GM20431 (cell line): ENCODE results near the gene ZNF205.

Experiments
- in situ Hi-C: fragments of 300-500 bp; cut with MseI, MboI; formaldehyde crosslinking; loops from one replicate; pipeline ENCODE4 v1.15.0; 2020; ENCODE audit warnings: low sequenced_read_pairs; ENCODE audit not compliant: unreplicated experiment

The ZNF205 gene

DNA sequence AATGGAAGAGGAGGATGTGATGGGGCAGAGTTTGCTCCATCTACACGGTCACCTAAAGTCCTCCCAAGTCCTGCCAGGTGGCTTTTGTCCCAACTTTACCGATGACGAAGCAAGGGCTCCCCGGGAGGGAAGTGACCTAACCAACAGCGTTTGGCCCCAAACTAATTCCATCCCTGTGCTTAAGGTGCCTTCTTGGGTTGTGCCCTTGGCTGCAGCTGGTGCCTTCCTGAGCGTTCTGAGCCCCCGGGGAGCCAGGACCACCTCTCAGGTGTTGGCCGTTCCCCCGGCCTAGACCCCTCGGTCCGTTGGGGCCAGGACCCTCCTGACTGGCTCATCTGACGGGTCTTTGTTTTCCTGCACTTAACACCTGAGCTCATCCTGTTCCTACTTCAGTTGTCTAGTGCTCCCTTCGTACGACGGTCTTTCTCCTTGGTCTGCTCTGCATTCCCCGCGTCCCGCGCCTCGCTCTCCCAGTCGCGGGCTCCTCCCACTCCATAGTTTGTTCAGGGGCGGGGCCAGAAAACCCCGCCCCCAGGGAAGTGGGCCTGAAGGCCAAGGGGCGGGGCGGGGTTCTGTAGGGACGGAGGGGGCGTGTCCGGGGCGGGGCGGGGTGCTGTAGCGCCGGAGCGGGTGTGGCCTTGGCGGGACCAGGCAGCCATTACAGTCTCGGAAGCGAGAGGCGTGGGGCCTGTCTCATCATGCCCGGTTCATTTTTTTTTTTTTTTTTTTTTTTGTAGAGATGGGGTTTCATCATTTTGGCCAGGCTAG is 12.5 kb upstream of the ZNF205 start:
- in situ Hi-C loops = no loop called here

DNA sequence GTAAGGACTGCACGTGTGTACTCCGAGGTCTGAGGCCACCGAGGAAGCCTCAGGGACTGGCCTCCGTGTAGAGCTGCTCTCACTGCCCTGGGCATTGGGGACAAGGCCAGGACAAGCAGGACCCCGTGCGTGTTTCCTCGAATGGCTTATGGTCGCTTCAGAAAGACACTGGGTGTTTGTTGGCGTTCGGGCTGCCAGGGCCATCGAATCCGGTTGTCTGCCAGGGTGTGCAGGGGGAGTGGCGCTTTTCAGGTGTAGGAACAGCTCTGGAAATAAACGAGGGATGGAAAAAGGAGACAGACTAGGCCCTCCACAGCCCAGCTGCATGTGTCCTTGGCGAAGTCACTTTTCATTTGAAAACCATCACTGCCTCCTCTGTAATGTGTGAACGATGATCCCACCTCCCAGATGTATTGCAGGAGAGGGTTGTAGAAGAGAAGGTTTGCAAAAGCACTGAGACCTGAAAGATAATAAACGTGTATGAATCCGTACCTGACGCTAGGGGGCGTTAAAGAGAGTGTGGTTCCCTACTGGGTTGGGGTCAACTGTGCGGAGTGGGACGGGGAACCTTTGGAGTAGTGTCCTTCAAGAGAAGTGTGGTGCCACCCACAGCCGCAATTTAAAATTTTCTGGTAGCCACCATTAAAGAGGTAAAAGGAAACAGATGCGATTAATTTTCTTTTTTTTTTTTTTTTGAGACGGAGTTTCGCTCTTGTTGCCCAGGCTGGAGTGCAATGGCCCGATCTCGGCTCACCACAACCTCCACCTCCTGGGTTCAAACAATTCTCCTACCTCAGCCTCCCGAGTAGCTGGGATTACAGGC is 11.2 kb upstream of the ZNF205 start:
- in situ Hi-C loops = no loop called here

DNA sequence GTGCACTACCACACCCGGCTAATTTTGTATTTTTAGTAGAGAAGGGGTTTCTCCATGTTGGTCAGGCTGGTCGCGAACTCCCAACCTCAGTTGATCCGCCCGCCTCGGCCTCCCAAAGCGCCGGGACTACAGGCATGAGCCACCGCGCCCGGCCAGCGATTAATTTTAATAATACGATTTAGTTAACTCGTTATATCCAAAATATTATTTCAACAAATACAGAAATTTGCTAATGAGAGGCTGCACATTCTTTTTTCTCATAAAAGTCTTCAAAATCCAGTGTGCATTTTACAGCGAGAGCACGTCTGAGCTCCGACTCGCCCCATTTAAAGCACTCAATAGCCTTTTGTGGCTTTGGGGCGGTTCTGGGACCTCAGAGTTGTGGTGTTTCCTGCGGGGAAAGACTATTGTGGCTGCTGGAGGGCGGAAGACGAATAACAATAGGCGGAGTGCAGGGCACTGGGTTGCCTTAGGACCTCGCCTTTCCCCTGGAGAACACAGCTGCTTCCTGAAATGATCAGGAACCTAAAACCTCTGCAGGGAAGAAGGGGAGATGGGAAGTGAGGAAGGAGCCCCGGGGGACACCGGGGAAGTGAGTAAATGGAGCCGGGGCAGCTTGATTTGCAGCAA is 10.4 kb upstream of the ZNF205 start:
- in situ Hi-C loops = no loop called here

DNA sequence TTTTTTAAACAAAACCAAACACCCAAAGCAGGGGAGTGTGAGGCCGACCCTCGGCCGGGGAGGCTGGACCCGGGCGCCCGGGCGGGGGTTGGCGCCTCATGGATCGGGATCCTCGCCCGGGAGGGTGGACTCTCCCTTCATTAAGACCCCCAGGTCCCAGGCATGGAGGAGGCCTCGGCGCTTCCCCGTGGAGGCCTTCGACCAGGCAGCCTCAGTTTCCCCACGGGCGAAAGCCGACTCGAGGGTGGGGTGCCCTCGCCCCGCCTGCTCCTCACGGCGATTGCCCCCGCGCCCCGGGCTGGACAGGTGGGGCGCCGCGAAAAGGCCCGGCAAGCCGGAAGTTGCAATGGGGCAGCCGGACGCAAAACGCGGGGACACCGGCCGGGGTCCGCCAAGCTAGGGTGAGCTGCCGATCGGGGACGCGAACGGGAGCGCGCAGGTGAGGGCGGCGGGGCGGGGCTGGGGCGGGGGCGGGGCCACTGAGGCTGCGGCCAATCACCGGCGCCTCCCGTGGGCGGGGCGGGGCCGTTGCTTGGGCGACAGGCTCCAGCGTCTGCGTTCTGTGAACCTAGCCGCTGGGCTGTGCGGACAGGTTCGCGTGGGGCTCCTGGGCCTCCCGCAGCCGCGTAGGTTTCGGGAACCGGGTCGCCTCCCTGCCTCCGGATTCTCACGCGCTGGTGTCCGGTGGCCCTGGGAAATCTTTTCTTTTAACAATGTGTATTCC is 6.0 kb upstream of the ZNF205 start:
- in situ Hi-C loops = no loop called here

DNA sequence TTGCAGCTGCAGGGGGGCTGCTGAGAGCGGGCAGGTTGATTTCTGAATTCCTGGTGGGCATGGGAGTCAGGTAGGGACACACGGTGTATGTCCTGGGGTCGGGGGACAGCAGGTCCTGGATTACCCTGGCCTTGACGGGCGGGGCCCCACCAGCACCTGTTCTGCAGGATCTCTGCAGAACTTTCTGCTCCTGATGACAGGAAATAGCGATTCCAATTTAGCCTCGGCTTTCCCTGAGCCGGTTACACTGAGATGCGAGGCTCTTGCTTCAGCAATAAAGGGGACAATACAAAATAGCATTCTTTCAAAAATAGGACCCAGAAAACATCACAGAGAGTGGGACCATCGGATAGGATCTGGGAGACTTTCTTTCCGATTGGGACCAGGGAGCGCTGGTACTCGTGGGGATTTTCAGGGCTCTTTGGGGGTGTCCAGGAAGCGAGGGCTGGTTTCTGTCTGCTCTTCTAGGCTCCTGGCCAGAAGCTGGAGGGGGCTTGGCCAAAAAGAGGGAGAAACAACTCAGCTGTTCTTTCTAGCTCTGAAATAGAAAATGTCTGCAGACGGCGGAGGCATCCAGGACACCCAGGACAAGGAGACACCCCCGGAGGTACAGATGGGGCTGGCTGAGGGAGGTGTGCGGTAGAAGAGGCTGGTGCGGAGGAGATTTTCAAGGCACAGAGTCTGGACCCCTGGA is 642 bp downstream of the ZNF205 start:
- in situ Hi-C loops = no loop called here

DNA sequence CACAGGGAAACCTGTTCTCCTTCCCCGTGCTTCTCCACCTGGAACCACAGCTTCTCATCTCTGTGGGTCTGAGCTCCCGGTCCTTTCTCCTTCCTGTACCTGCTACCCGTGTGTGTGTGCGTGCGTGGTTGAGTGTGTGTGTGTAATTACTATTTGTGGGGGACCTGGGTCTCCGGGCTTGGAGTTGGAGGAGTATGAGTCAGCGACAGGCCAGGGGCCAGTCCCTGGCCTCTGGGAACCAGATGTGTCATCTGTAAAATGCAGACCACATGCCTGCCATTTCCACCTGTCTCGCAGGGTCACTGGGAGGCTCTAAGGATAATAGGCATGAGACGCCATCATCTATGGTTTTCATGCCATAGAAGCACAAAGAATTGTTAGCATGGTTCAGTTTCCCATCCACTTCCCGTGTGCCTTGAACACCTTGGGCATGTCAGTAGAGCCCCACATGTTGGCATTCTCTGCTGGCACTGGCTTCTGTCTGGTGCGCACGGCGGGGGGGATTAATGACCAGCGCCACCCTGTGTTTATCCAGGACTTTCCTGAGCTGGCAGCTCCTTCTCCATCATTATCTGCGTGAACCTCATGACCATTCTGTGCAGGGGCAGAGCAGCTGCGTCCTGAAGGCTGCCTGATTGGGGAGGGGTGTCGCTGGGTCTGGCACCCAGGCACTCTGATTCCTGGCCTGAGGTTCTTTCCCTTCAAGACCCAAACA is 1.5 kb downstream of the ZNF205 start:
- in situ Hi-C loops = no loop called here

DNA sequence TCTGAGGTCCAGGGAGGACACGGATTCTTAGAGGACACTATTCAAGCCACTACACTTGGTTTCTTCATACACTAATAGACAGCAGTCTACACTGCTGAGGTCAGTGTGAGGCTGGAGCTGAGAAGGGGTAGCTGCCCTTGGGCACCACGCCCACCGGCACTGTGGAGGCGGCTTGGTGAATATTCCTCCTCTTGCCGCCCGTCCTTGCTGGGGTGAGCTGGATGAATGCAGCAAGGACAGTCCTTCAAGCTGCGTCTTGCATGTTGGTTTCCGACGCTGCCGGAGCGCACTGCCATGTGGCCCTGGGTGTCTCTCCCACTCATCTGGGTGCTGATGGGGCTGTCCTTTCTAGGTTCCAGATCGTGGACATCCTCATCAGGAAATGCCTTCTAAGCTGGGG is 2.6 kb downstream of the ZNF205 start:
- in situ Hi-C loops = no loop called here

DNA sequence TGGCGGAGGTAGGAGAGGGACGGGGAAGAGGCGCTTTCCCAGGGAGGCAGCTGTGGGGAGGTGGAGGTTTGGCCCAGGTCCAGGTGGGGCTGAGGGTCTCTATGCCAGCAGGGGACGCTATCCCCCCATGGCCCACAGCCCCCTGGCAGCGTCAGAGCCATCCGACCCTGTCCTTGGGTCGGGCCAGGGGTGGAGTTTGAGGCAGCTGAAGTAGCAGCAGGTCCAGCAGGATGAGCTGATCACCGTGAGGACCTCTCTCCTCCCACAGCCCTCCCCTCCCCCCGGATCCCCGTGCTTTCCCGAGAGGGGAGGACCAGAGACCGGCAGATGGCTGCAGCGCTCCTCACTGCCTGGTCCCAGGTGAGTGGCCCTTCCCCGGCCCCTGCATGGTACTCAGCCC is 3.2 kb downstream of the ZNF205 start:
- in situ Hi-C loops = no loop called here

DNA sequence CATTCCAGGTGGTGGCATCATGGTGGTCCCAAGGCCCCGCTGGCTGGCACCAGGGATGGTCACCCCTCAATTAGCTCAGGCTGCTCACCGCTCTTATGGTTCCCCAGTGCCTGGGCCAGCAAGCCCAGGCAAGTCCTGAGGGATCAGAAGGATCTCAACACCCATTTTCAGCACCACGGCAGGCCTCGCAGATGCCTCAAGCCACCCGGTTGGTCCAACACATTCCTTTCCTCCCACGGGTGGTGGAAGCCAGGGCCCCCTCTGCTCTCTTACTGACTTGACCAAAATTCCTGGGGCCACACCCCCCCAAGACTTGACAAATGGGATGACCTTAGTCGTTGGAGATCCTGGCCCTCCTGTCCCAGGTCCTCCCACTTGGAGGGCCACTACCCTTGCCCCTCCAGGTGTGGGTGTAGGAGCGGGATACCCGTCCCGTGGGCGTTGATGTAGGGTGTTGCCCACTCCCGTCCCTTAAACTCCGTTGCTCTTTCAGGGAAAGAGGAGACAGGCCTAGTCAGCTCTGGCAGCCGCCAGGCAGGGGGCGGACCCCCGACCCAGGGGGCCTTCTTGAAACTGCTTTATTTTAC is 5.9 kb downstream of the ZNF205 start:
- in situ Hi-C loops = no loop called here

DNA sequence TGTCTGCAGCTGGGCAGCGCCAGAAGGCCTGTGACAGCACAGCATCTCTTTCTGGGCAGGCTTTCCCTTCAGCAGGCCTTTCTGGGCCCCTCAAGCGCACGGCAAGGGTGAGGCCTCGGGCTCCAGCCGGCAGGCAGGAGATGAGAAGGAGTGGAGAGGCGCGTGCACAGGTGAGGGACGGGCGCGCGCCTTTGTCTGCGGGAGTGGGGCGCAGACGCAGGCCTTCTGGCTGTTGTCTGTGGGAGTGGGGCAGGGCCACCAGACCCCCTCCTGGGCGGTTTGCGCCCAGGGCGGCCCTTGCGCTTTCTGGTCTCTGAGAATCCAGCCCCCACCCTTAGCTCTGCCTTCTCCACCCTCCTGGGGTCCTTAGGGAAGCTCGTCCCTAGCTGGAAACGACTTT is 6.5 kb downstream of the ZNF205 start:
- in situ Hi-C loops = no loop called here

DNA sequence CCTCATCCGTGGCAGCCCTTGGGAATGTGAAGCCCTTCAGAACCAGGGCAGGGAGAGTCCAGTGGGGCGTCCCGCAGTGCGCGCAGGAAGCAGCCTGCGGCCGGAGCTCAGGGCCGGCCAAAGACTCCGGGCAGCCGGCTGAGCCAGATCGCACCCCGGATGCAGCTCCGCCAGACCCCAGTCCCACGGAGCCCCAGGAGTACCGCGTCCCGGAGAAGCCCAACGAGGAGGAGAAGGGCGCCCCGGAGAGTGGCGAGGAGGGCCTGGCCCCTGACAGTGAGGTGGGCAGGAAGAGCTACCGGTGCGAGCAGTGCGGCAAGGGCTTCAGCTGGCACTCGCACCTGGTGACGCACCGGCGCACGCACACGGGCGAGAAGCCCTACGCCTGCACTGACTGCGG is 6.9 kb downstream of the ZNF205 start:
- in situ Hi-C loops = no loop called here

DNA sequence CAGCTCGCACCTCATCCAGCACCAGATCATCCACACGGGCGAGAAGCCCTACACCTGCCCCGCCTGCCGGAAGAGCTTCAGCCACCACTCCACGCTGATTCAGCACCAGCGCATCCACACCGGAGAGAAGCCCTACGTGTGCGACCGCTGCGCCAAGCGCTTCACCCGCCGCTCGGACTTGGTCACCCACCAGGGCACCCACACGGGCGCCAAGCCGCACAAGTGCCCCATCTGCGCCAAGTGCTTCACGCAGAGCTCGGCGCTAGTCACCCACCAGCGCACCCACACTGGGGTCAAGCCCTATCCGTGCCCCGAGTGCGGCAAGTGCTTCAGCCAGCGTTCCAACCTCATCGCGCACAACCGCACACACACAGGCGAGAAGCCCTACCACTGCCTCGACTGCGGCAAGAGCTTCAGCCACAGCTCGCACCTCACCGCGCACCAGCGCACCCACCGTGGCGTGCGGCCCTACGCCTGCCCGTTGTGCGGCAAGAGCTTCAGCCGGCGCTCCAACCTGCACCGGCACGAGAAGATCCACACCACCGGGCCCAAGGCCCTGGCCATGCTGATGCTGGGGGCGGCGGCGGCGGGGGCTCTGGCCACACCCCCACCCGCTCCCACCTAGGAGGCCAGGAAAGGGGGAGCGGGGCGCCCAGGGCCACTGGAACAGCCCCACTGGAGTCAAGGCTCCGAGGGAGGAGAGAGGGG is 7.5 kb downstream of the ZNF205 start:
- in situ Hi-C loops = no loop called here

DNA sequence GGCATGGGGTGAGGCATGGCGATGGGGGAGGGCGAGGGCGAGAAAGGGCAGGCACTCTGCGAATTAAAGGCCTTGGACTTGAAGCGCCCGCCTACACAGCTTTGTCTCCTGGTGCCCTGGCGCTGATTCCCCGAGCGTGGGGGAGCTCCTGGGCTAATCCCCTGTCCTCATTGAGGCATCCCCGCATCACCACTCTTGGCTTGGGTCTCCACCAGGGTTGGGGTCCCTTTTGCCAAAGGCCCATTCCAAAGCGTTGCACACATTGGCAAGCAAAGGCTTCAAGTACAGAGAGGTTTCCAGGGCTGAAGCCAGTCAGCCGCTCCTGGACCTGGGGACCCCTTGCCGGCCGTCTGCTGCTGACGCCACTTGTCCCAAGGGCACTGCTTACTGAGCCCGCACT is 8.0 kb downstream of the ZNF205 start:
- in situ Hi-C loops = no loop called here

DNA sequence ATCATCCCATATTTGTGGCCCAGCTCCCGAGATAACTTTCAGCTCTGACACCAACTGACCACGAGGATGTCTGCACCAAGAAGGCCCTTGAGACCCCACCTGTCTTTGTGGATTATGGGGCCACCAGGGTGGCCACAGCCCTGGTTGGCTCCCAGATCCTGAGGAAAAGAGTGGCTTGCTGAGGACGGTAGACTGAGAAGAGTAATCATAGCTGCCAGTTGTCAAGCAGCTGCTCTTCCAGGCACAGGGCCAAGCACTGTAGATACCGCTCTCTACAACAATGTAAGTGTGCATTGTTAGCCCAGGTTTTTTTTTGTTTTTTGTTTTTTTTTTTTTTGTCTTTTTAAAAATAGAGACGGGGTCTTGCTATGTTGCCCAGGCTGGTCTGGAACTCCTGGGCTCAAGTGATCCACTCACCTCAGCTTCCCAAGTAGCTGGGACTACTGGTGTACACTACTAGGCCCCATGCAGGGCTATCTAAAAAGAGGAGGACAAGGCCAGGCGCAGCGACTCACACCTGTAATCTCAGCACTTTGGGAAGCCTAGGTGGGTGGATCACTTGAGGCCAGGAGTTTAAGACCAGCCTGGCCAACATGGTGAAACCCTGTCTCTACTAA is 9.6 kb downstream of the ZNF205 start:
- in situ Hi-C loops = no loop called here

DNA sequence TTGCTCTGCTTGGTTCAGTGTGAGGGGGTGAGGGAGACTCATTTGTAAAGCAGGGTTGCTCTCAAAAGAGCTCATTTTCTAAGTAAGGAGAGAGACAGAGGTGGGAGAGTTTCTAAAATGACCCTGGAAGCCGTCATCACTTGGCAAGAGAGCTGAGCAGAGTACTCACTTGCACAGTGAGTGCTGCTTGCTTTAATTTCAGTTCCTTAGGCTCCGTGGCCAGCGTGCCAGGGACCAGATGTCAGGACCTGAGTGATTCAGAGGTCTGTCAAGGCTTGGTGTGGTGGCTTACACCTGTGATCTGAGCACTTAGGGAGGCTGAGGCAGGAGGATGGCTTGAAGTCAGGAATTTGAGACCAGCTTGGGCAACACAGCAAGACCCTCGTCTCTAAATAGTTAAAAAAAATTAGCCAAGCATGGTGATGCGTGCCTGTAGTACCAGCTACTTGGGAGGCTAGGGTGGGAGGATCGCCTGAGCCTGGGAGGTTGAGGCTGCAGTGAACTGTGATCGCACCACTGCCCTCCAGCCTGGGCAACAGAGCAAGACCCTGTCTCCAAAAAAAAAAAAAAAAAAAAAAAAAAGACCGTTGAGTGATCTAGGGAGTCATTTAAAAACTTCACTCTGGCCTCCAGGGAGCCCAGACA is 10.7 kb downstream of the ZNF205 start:
- in situ Hi-C loops = no loop called here

DNA sequence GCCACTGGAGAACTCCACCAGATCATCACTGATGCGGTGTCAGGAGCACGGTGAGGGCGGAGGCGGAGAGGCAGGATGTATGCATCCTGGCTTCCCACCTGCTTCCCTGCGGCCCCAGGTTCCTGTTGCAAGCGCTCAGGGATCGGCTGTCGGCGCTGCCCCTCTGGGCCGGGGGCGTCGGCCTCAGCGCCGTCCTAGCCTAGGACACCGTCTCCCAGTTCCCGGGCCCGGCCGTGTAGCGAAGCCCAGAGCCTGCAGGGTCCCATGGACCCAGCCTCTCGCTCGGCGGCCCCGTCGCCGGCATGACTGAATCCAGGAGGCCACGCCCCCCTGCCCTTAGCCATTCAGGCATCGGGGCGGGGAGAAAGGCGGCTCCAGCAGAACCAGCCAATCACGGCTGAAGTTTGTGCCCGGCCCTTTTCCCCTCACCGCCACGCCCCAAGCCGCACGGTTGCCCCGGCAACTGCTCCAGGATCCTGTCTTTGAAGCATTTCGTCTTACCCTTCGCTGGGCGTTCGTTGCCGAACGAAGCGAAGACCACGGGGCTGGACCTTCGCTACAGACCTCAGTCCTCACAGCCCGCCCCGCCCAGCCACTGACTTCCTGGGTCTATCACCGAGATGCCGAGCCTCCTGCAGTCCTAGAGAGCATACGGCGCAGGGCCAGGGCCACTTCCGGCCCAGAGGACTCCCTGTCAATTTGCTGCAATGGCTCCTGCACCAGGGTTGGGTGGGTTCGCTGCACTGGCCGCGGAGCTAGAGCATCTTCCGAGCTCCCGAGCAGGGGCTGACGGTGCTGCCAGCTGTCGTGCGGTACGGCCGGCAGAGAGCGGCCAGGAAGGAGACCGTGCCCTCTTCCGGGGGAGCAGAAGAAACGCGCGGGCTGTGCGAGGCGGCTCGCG is 11.8 kb downstream of the ZNF205 start:
- in situ Hi-C loops = no loop called here
